ENCODE data around the gene AZIN2.

The AZIN2 gene

GRCh38 chr1:33089457-33089856 is 8.5 kb downstream of the AZIN2 start:
- no peaks in the 10 kb centered on the region for H3K9me3 ChIP-seq (ENCODE audit: severe bottlenecking)
- no peak for DNase-seq
- TF ChIP-seq CTCF (IDR thresholded peaks at IDR 0.05; ENCODE audit: low read depth, low read length): no peak
- no peaks in the 10 kb centered on the region for H3K36me3 ChIP-seq
- H3K27me3 ChIP-seq (ENCODE audit: insufficient read depth, low read depth, severe bottlenecking): no peaks in the 10 kb centered on the region
- H3K27ac ChIP-seq: no peak overlapping the region
- H3K4me3 ChIP-seq (ENCODE audit: low read depth, low read length): no peak overlapping the region

DNA sequence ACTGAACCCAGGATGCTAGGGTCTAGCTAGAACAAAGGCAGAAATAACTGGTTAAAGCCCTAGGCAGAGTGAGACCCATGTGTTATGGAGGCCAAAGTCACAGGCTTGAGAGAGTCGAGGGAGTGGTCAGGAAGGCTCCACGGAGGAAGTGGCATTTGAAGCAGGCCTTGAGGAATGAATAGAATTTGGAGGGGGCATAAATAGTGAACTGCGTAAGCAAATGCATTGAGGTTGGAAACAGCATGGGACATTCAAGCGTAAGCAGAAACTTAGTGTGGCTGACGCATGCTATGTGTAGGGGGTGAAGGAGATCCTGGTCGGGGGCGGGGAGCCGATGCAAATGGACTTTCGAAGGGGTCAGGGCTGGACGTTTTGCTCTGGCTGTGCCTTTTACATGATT is 11.5 kb downstream of the AZIN2 start:
- DNase-seq: no peak
- no peak overlapping the region for H3K27ac ChIP-seq
- H3K36me3 ChIP-seq: no peaks in the 10 kb centered on the region; the same call in 1 of the 2 replicates
- no peak overlapping the region for H3K4me3 ChIP-seq (ENCODE audit: low read depth, low read length)
- no peak for TF ChIP-seq CTCF (IDR thresholded peaks at IDR 0.05; ENCODE audit: low read depth, low read length)
- H3K27me3 ChIP-seq (ENCODE audit: insufficient read depth, low read depth, severe bottlenecking): no peaks in the 10 kb centered on the region
- H3K9me3 ChIP-seq (ENCODE audit: severe bottlenecking): no peaks in the 10 kb centered on the region

DNA sequence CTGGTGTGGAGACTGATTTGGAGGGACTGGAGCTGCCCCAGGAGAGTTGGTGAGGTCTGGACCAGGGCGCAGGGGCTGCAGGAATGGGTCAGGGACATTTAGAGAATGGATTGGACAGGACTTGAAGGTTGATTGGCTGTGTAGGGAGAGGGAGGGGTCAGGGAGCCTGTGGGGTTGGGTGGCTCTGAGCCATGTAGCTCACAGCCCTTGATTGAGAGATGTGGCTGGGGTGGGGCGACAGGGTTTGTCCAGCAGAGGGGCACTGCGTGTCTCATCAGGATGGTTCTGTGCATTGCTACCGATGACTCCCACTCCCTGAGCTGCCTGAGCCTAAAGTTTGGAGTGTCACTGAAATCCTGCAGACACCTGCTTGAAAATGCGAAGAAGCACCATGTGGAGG is 12.1 kb downstream of the AZIN2 start:
- H3K36me3 ChIP-seq: no peaks in the 10 kb centered on the region; the same call in 1 of the 2 replicates
- H3K4me3 ChIP-seq (ENCODE audit: low read depth, low read length): no peak overlapping the region
- no peaks in the 10 kb centered on the region for H3K9me3 ChIP-seq (ENCODE audit: severe bottlenecking)
- no peaks in the 10 kb centered on the region for H3K27me3 ChIP-seq (ENCODE audit: insufficient read depth, low read depth, severe bottlenecking)
- peak; percentile 41 for DNase-seq
- no peak; the same call in 1 of the 2 replicates for TF ChIP-seq CTCF (IDR thresholded peaks at IDR 0.05; ENCODE audit: low read depth, low read length)
- H3K27ac ChIP-seq: no peak overlapping the region

GRCh38 chr1:33094486-33094885 is 13.5 kb downstream of the AZIN2 start:
- no peaks in the 10 kb centered on the region for H3K27me3 ChIP-seq (ENCODE audit: insufficient read depth, low read depth, severe bottlenecking)
- H3K36me3 ChIP-seq: no peaks in the 10 kb centered on the region; the same call in 1 of the 2 replicates
- H3K4me3 ChIP-seq (ENCODE audit: low read depth, low read length): no peak overlapping the region
- H3K27ac ChIP-seq: no peak overlapping the region
- no peaks in the 10 kb centered on the region for H3K9me3 ChIP-seq (ENCODE audit: severe bottlenecking)
- DNase-seq: no peak
- TF ChIP-seq CTCF (IDR thresholded peaks at IDR 0.05; ENCODE audit: low read depth, low read length): no peak

- Histone ChIP-seq H3K9me3 (ENCODE audit: severe bottlenecking) (no peaks in the 10 kb centered on the region), H3K36me3 (no peaks in the 10 kb centered on the region; the same call in 1 of the 2 replicates), H3K27ac (no peak overlapping the region), H3K27me3 (ENCODE audit: insufficient read depth, low read depth, severe bottlenecking) (no peaks in the 10 kb centered on the region), H3K4me3 (ENCODE audit: low read depth, low read length) (no peak overlapping the region)
- peak; percentile 70 for DNase-seq
- peak; percentile 87 for TF ChIP-seq CTCF (IDR thresholded peaks at IDR 0.05; ENCODE audit: low read depth, low read length)
Observed at GRCh38 chr1:33094971-33095604, 14.1 kb downstream of the AZIN2 start.

Measured in WERI-Rb-1 (cell line).